A673 (cell line): ENCODE results near the gene CD28. TPM values are rescaled to one million over a fixed set of nuclear protein-coding genes. Genes with fewer than 3 reads are reported as not detected.

Experiments
- BruUV-seq: library from RNA; stranded (reverse); fragments of 400-500 nt; replicated peaks from 2 replicates; lab custom pipeline; 2021; lab: Mats Ljungman, UMichigan
- CTCF ChIA-PET: fragments of 300-600 bp; sonication (Branson Sonifier 250); formaldehyde crosslinking; loops from one replicate; lab custom pipeline; 2022; ENCODE audit warnings: antibody characterized with exemption; lab: Charles Lee
- POLR2A ChIA-PET: fragments of 300-600 bp; sonication (Branson Sonifier 250); formaldehyde crosslinking; loops from one replicate; lab custom pipeline; 2022; ENCODE audit warnings: antibody characterized with exemption; ENCODE audit not compliant: low non-redundant PET; lab: Charles Lee
- DNase-seq: peaks from one replicate; pipeline ENCODE4 v3.0.0-alpha.2; 2015; ENCODE audit warnings: low spot score
- H3K27ac ChIP-seq: fragments of 200-600 bp; sonication (generic); 2 replicates; pipeline ENCODE4 v1.5.1; 2016; ENCODE audit warnings: mixed run types, low read depth, mild to moderate bottlenecking, mixed read lengths, antibody characterized with exemption, low read length; ENCODE audit not compliant: poor library complexity, severe bottlenecking
- H3K27me3 ChIP-seq: fragments of 200-600 bp; sonication (generic); replicated peaks from 2 replicates; pipeline ENCODE4 v1.6.1; 2017; ENCODE audit warnings: mixed run types, low read depth, mild to moderate bottlenecking, mixed read lengths, antibody characterized with exemption, low read length; ENCODE audit not compliant: insufficient read depth, poor library complexity
- H3K36me3 ChIP-seq: fragments of 200-600 bp; sonication (generic); 2 replicates; pipeline ENCODE4 v1.6.1; 2016; ENCODE audit warnings: mixed run types, mild to moderate bottlenecking, mixed read lengths, antibody characterized with exemption, low read length; ENCODE audit not compliant: insufficient read depth, poor library complexity, severe bottlenecking
- H3K4me1 ChIP-seq: fragments of 200-600 bp; sonication (generic); 2 replicates; pipeline ENCODE4 v1.6.1; 2017; ENCODE audit warnings: mixed run types, mild to moderate bottlenecking, mixed read lengths, antibody characterized with exemption, low read length; ENCODE audit not compliant: insufficient read depth, poor library complexity, severe bottlenecking
- H3K4me3 ChIP-seq: fragments of 200-600 bp; sonication (generic); 2 replicates; pipeline ENCODE4 v1.5.1; 2016; ENCODE audit warnings: low read depth, mixed run types, mild to moderate bottlenecking, mixed read lengths, low read length; ENCODE audit not compliant: poor library complexity, severe bottlenecking
- H3K9me3 ChIP-seq: fragments of 200-600 bp; sonication (generic); 2 replicates; pipeline ENCODE4 v1.6.1; 2016; ENCODE audit warnings: mixed run types, low read depth, mild to moderate bottlenecking, mixed read lengths, antibody characterized with exemption, low read length; ENCODE audit not compliant: poor library complexity, severe bottlenecking
- CTCF ChIP-seq: fragments of 300-800, 200-600 bp; sonication (generic); conservative IDR thresholded peaks from 2 replicates; pipeline ENCODE4 v1.5.1; 2017; ENCODE audit warnings: low read depth, mild to moderate bottlenecking, antibody characterized with exemption, low read length, moderate library complexity, mixed read lengths
- EZH2 ChIP-seq: fragments of 200-600 bp; sonication (generic); IDR thresholded peaks from 2 replicates; pipeline ENCODE4 v1.6.1; 2017; ENCODE audit warnings: borderline replicate concordance, low read depth, mild to moderate bottlenecking, mixed read lengths, antibody characterized with exemption, low read length; ENCODE audit not compliant: poor library complexity, severe bottlenecking
- intact Hi-C: fragments of 100-400 bp; cut with micrococcal nuclease; formaldehyde crosslinking; loops from one replicate; pipeline ENCODE4 v1.10.0; 2022; ENCODE audit not compliant: unreplicated experiment
- total RNA-seq: library from RNA; stranded (reverse); gene quantifications from 2 replicates; pipeline ENCODE4 v1.2.3, GENCODE V29; 2021

CD28 gene
- total RNA-seq, 1 experiment from 2014 or later, result not detected

- intact Hi-C loops, result no loop called here
- H3K4me1 ChIP-seq, result no peaks in the 10 kb centered on the region
- TF ChIP-seq EZH2 (no peak), CTCF (no peak)
- H3K9me3 ChIP-seq, result no peaks in the 10 kb centered on the region
- BruUV-seq, result no TSS peak
- ChIA-PET POLR2A (no interaction called here), CTCF (no interaction called here)
- no peaks in the 10 kb centered on the region for H3K27me3 ChIP-seq
- H3K4me3 ChIP-seq, result no peak overlapping the region
- no peaks in the 10 kb centered on the region for H3K36me3 ChIP-seq
- no peak overlapping the region for H3K27ac ChIP-seq
- no peak for DNase-seq
Measured at GRCh38 chr2:203664029-203664755, 42.2 kb upstream of the CD28 start.

GRCh38 chr2:203667838-203668237 lies 38.6 kb upstream of the CD28 start:
- CTCF ChIA-PET, result no interaction called here
- no peak overlapping the region for H3K27ac ChIP-seq
- no TSS peak for BruUV-seq
- no peaks in the 10 kb centered on the region for H3K36me3 ChIP-seq
- H3K9me3 ChIP-seq, result no peaks in the 10 kb centered on the region
- no peak overlapping the region for H3K4me3 ChIP-seq
- no peaks in the 10 kb centered on the region for H3K4me1 ChIP-seq
- H3K27me3 ChIP-seq, result no peaks in the 10 kb centered on the region
- no peak for TF ChIP-seq CTCF
- no peak for TF ChIP-seq EZH2
- intact Hi-C loops, result no loop called here
- no peak for DNase-seq
- POLR2A ChIA-PET, result no interaction called here

GRCh38 chr2:203669820-203670219 lies 36.6 kb upstream of the CD28 start:
- CTCF ChIA-PET, result no interaction called here
- Histone ChIP-seq H3K27me3 (no peaks in the 10 kb centered on the region), H3K9me3 (no peaks in the 10 kb centered on the region), H3K27ac (no peak overlapping the region), H3K4me1 (no peaks in the 10 kb centered on the region), H3K36me3 (no peaks in the 10 kb centered on the region), H3K4me3 (no peak overlapping the region)
- POLR2A ChIA-PET, result no interaction called here
- intact Hi-C loops, result no loop called here
- no TSS peak for BruUV-seq
- no peak for DNase-seq
- TF ChIP-seq CTCF (no peak), EZH2 (no peak)
